GM12878 (cell line): ENCODE data around the gene POR. TPM values are rescaled to one million over a fixed set of nuclear protein-coding genes. Genes with fewer than 3 reads are reported as not detected.

ENCODE experiments used
- ATAC-seq: fragments of 200-7000 bp; cut with Tn5 transposase; 3 replicates; pipeline ENCODE4 v1.9.1; 2020; ENCODE audit warnings: mild to moderate bottlenecking, moderate library complexity
- BruUV-seq: library from RNA; stranded (reverse); fragments of 400-500 nt; replicated peaks from 2 replicates; lab custom pipeline; 2021; lab: Mats Ljungman, UMichigan
- CTCF ChIA-PET: fragments of 300-600 bp; sonication (Branson Sonifier 250); formaldehyde crosslinking; extraction: SDS; loops from one replicate; lab custom pipeline; 2021; ENCODE audit warnings: inconsistent platforms; lab: Yijun Ruan, JAX
- POLR2A ChIA-PET: fragments of 350-600 bp; formaldehyde crosslinking; extraction: SDS; loops from one replicate; lab custom pipeline; 2021; ENCODE audit warnings: inconsistent platforms; lab: Charles Lee
- RAD21 ChIA-PET: fragments of 300-600 bp; sonication (Branson Sonifier 250); formaldehyde crosslinking; loops from one replicate; lab custom pipeline; 2023; ENCODE audit warnings: antibody characterized with exemption; ENCODE audit not compliant: unreplicated experiment; lab: Charles Lee
- SMC1A ChIA-PET: fragments of 300-600 bp; sonication (Branson Sonifier 250); formaldehyde crosslinking; loops from one replicate; lab custom pipeline; 2023; ENCODE audit not compliant: unreplicated experiment, uncharacterized antibody; lab: Charles Lee
- DNase-seq: peaks from one replicate; pipeline ENCODE4 v3.0.0-alpha.2; 2011; ENCODE audit warnings: low read depth, low spot score
- FAIRE-seq: peaks from 3 replicates; lab custom pipeline; 2011; peaks lifted over from hg19 to GRCh38; lab: Jason Lieb, UNC
- H2AFZ ChIP-seq: 2 replicates; pipeline ENCODE4 v1.6.0; 2011; ENCODE audit warnings: low read depth, low read length, control low read depth; ENCODE audit not compliant: control insufficient read depth
- H3K27ac ChIP-seq: 2 replicates; pipeline ENCODE4 v1.5.1; 2011; ENCODE audit warnings: control low read depth; ENCODE audit not compliant: control insufficient read depth, insufficient read depth
- H3K27me3 ChIP-seq, 2 experiments: replicated peaks in 1 of 2; 2 replicates each; pipeline versions ENCODE4 v1.6.0 to v1.6.1; 2011; ENCODE audit warnings: low read length in 1 of 2; ENCODE audit not compliant: control insufficient read depth in 2 of 2, insufficient read depth in 2 of 2
- H3K36me3 ChIP-seq, 2 experiments: 2 replicates each; pipeline ENCODE4 v1.5.1; 2011; ENCODE audit warnings: low read length in 1 of 2; ENCODE audit not compliant: control insufficient read depth in 2 of 2, insufficient read depth in 2 of 2
- H3K4me1 ChIP-seq: 2 replicates; pipeline ENCODE4 v1.6.1; 2011; ENCODE audit warnings: mild to moderate bottlenecking, low read length, moderate library complexity, mixed read lengths; ENCODE audit not compliant: control insufficient read depth, insufficient read depth
- H3K4me2 ChIP-seq: 2 replicates; pipeline ENCODE4 v1.6.0; 2011; ENCODE audit warnings: control low read depth; ENCODE audit not compliant: control insufficient read depth, insufficient read depth
- H3K4me3 ChIP-seq: fragments of 200-600 bp; sonication (generic); 2 replicates; pipeline ENCODE4 v1.5.1; 2016
- H3K79me2 ChIP-seq: 2 replicates; pipeline ENCODE4 v1.6.0; 2011; ENCODE audit warnings: low read length; ENCODE audit not compliant: control insufficient read depth, insufficient read depth
- H3K9ac ChIP-seq: 2 replicates; pipeline ENCODE4 v1.8.0; 2011; ENCODE audit warnings: low read length, control low read depth, mixed read lengths; ENCODE audit not compliant: control insufficient read depth, insufficient read depth
- H3K9me3 ChIP-seq: replicated peaks from 3 replicates; pipeline ENCODE4 v1.5.1; 2011; ENCODE audit warnings: mild to moderate bottlenecking, low read length; ENCODE audit not compliant: control insufficient read depth, insufficient read depth
- H4K20me1 ChIP-seq: 2 replicates; pipeline ENCODE4 v1.6.0; 2011; ENCODE audit not compliant: control insufficient read depth, insufficient read depth
- BACH1 ChIP-seq: fragments of 450-650 bp; IDR thresholded peaks from 2 replicates; pipeline ENCODE4 v1.6.1; 2017; ENCODE audit warnings: mild to moderate bottlenecking, borderline replicate concordance
- EZH2 ChIP-seq: IDR thresholded peaks from 2 replicates; pipeline ENCODE4 v1.6.1; 2012; ENCODE audit warnings: low read depth, mild to moderate bottlenecking, control low read depth, inconsistent platforms, low read length, borderline replicate concordance; ENCODE audit not compliant: control insufficient read depth
- GABPA ChIP-seq: IDR thresholded peaks from 2 replicates; pipeline ENCODE4 v1.6.1; 2014; ENCODE audit warnings: antibody characterized with exemption, low read depth, mild to moderate bottlenecking, inconsistent platforms
- KLF5 ChIP-seq: fragments of 450-650 bp; IDR thresholded peaks from 2 replicates; pipeline ENCODE4 v1.6.1; 2014; ENCODE audit warnings: mild to moderate bottlenecking; ENCODE audit not compliant: partially characterized antibody
- PAX8 ChIP-seq: fragments of 450-650 bp; IDR thresholded peaks from 2 replicates; pipeline ENCODE4 v1.6.1; 2017; ENCODE audit warnings: mild to moderate bottlenecking, moderate library complexity
- RCOR1 ChIP-seq: conservative IDR thresholded peaks from 2 replicates; pipeline ENCODE4 v1.6.1; 2012; ENCODE audit warnings: low read depth, low read length, improper control_type of control experiment
- REST ChIP-seq: IDR thresholded peaks from 2 replicates; pipeline ENCODE4 v1.6.1; 2012; ENCODE audit warnings: mild to moderate bottlenecking, low read depth, low read length
- RFX5 ChIP-seq: IDR thresholded peaks from 2 replicates; pipeline ENCODE4 v1.6.1; 2011; ENCODE audit warnings: low read depth, low read length, improper control_type of control experiment
- STAT3 ChIP-seq: IDR thresholded peaks from 2 replicates; pipeline ENCODE4 v1.6.1; 2011; ENCODE audit warnings: low read depth, low read length, improper control_type of control experiment
- TARDBP ChIP-seq: IDR thresholded peaks from 2 replicates; pipeline ENCODE4 v1.6.1; 2016; ENCODE audit warnings: borderline replicate concordance
- WGBS: methylation state at CpG from one replicate; pipeline ENCODE4 v1.1.6; 2016; ENCODE audit warnings: low lambda C conversion rate; ENCODE audit not compliant: insufficient replicate concordance, insufficient coverage; ENCODE audit errors: missing lambda C conversion rate; 5-methylcytosine and 5-hydroxymethylcytosine counted together
- in situ Hi-C: fragments of 300-500 bp; cut with MboI; formaldehyde crosslinking; loops from 9 replicates; pipeline ENCODE4 v1.14.3; 2018; ENCODE audit warnings: mixed read lengths
- intact Hi-C: fragments of 100-400 bp; cut with micrococcal nuclease; formaldehyde crosslinking; loops from one replicate; pipeline ENCODE4 v1.14.2; 2022; ENCODE audit not compliant: unreplicated experiment
- polyA plus RNA-seq, 11 experiments: library from polyadenylated mRNA; depleted of rRNA in 4 of 11; unstranded in 6 of 11; stranded (reverse) in 5 of 11; fragments of >200 nt; fragmentation: Nextera tagmentation in 4 of 11; fragmentation: Illumina TruSeq in 1 of 11; extraction: Ambion mirVana in 4 of 11; extraction: Trizol in 1 of 11; gene quantifications; 1 replicate in 1 of 11; 2 replicates in 10 of 11; pipeline versions ENCODE4 v1.2.1 to v1.2.3, GENCODE V29; 2011 to 2016; ENCODE audit warnings: inconsistent platforms in 2 of 11, missing spikeins in 2 of 11, low read depth in 1 of 11
- total RNA-seq, 4 experiments: library from RNA; depleted of rRNA in 3 of 4; stranded (reverse); fragments of >200 nt in 3 of 4; fragmentation: Illumina TruSeq in 1 of 4; extraction: Trizol in 1 of 4; gene quantifications; 2 replicates each; pipeline versions ENCODE4 v1.2.1 to v1.2.3, GENCODE V29; 2013 to 2021
- TF ChIP-seq, protein P1 (sequence below): fragments of 450-650 bp; IDR thresholded peaks from 2 replicates; pipeline ENCODE4 v1.6.1; 2014; ENCODE audit warnings: mild to moderate bottlenecking
- TF ChIP-seq, protein P2 (sequence below): fragments of 450-650 bp; IDR thresholded peaks from 2 replicates; pipeline ENCODE4 v1.6.1; 2017; ENCODE audit warnings: antibody characterized with exemption, mild to moderate bottlenecking, moderate library complexity
- TF ChIP-seq, protein P3 (sequence below): fragments of 450-650 bp; IDR thresholded peaks from 2 replicates; pipeline ENCODE4 v1.6.1; 2017; ENCODE audit warnings: low read depth, mild to moderate bottlenecking, moderate library complexity

Gene POR
- total and polyA plus RNA-seq, 10 of the 15 experiments (the other 5 are each of a cell fraction or from before 2014, with no cell fraction given): 2.2 to 75.8 (median 35.9) TPM

- ChIA-PET POLR2A (interaction anchor here (1.3 kb wide), 1 partner anchor 12 kb away, joined by 5 read pairs; no protein-coding TSS in a partner anchor), SMC1A (interaction anchor here (2.5 kb wide), 2 partner anchors 152 to 157 kb away, joined by 9 to 31 read pairs; no protein-coding TSS in a partner anchor), CTCF (interaction anchor here (1.0 to 7.7 kb wide), 2 partner anchors 154 to 160 kb away, joined by 3 to 247 read pairs; no protein-coding TSS in a partner anchor), RAD21 (interaction anchor here (3.9 to 6.4 kb wide), 2 partner anchors 13 to 157 kb away, joined by 21 to 115 read pairs; no protein-coding TSS in a partner anchor)
- no peak overlapping the region for H3K4me3 ChIP-seq
- no peak for FAIRE-seq
- H3K4me1 ChIP-seq: peaks cover 10% of the 10 kb centered on the region; the same call in 1 of the 2 replicates
- 89% methylated on average over 7 of the region's 7 CpGs for WGBS
- H3K27ac ChIP-seq: no peak overlapping the region
- DNase-seq: no peak
- no peak overlapping the region for H2AFZ ChIP-seq
- H3K9ac ChIP-seq: no peak overlapping the region
- no TSS peak for BruUV-seq
- no peaks in the 10 kb centered on the region for H3K79me2 ChIP-seq
- ATAC-seq: no peak
- H4K20me1 ChIP-seq: no peaks in the 10 kb centered on the region
- H3K4me2 ChIP-seq: no peak overlapping the region
- no peaks in the 10 kb centered on the region for H3K27me3 ChIP-seq
- H3K9me3 ChIP-seq: no peaks in the 10 kb centered on the region
- in situ Hi-C loops (loop anchor here (5.0 kb wide), 1 partner anchor 155 kb away; no protein-coding TSS in a partner anchor), intact Hi-C loops (loop anchor here (5.0 kb wide), 1 partner anchor 105 kb away; the partner anchor contains the start of gene POR)
- peaks cover 0 to 7% of the 10 kb centered on the region in 2 experiments; a peak in 2 of 4 replicates for H3K36me3 ChIP-seq
- TF ChIP-seq, protein P1, sequence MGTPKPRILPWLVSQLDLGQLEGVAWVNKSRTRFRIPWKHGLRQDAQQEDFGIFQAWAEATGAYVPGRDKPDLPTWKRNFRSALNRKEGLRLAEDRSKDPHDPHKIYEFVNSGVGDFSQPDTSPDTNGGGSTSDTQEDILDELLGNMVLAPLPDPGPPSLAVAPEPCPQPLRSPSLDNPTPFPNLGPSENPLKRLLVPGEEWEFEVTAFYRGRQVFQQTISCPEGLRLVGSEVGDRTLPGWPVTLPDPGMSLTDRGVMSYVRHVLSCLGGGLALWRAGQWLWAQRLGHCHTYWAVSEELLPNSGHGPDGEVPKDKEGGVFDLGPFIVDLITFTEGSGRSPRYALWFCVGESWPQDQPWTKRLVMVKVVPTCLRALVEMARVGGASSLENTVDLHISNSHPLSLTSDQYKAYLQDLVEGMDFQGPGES: no peak
- no peak for TF ChIP-seq BACH1
- no peak for TF ChIP-seq GABPA
- TF ChIP-seq TARDBP: no peak
- TF ChIP-seq KLF5: no peak
- TF ChIP-seq, protein P2, sequence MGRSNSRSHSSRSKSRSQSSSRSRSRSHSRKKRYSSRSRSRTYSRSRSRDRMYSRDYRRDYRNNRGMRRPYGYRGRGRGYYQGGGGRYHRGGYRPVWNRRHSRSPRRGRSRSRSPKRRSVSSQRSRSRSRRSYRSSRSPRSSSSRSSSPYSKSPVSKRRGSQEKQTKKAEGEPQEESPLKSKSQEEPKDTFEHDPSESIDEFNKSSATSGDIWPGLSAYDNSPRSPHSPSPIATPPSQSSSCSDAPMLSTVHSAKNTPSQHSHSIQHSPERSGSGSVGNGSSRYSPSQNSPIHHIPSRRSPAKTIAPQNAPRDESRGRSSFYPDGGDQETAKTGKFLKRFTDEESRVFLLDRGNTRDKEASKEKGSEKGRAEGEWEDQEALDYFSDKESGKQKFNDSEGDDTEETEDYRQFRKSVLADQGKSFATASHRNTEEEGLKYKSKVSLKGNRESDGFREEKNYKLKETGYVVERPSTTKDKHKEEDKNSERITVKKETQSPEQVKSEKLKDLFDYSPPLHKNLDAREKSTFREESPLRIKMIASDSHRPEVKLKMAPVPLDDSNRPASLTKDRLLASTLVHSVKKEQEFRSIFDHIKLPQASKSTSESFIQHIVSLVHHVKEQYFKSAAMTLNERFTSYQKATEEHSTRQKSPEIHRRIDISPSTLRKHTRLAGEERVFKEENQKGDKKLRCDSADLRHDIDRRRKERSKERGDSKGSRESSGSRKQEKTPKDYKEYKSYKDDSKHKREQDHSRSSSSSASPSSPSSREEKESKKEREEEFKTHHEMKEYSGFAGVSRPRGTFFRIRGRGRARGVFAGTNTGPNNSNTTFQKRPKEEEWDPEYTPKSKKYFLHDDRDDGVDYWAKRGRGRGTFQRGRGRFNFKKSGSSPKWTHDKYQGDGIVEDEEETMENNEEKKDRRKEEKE: no peak
- no peak for TF ChIP-seq PAX8
- TF ChIP-seq RFX5: no peak
- TF ChIP-seq, protein P3, sequence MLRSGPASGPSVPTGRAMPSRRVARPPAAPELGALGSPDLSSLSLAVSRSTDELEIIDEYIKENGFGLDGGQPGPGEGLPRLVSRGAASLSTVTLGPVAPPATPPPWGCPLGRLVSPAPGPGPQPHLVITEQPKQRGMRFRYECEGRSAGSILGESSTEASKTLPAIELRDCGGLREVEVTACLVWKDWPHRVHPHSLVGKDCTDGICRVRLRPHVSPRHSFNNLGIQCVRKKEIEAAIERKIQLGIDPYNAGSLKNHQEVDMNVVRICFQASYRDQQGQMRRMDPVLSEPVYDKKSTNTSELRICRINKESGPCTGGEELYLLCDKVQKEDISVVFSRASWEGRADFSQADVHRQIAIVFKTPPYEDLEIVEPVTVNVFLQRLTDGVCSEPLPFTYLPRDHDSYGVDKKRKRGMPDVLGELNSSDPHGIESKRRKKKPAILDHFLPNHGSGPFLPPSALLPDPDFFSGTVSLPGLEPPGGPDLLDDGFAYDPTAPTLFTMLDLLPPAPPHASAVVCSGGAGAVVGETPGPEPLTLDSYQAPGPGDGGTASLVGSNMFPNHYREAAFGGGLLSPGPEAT: no peak
- no peak for TF ChIP-seq RCOR1
- no peak for TF ChIP-seq STAT3
- no peak for TF ChIP-seq REST
- TF ChIP-seq EZH2: no peak
Observed at GRCh38 chr7:76022026-76022780, 107.2 kb downstream of the POR start.
